OCI-LY1 (cell line): ENCODE results near the gene ABCC2.

Experiments
- H2AFZ ChIP-seq: fragments of 200-600 bp; sonication (generic), shearing (Covaris generic); 2 replicates; pipeline ENCODE4 v1.6.0; 2014; ENCODE audit warnings: antibody characterized with exemption, mild to moderate bottlenecking, low read length
- H3F3A ChIP-seq: fragments of 200-600 bp; sonication (generic), shearing (Covaris generic); 2 replicates; pipeline ENCODE4 v1.6.0; 2014; ENCODE audit warnings: mild to moderate bottlenecking, antibody characterized with exemption, low read length, moderate library complexity; ENCODE audit not compliant: insufficient read depth
- H3K27ac ChIP-seq: fragments of 200-600 bp; sonication (generic); 2 replicates; pipeline ENCODE4 v1.5.1; 2014; ENCODE audit warnings: low read length, mixed run types, mild to moderate bottlenecking, low read depth; ENCODE audit not compliant: poor library complexity, severe bottlenecking
- H3K27me3 ChIP-seq: fragments of 200-600 bp; sonication (generic); 2 replicates; pipeline ENCODE4 v1.6.0; 2014; ENCODE audit warnings: antibody characterized with exemption, mild to moderate bottlenecking, low read length, moderate library complexity; ENCODE audit not compliant: insufficient read depth
- H3K36me3 ChIP-seq: fragments of 200-600 bp; sonication (generic); 2 replicates; pipeline ENCODE4 v1.6.1; 2014; ENCODE audit warnings: mild to moderate bottlenecking, antibody characterized with exemption, low read length, moderate library complexity, mixed read lengths; ENCODE audit not compliant: insufficient read depth
- H3K4me1 ChIP-seq: fragments of 200-600 bp; sonication (generic); 2 replicates; pipeline ENCODE4 v1.5.1; 2014; ENCODE audit warnings: mild to moderate bottlenecking, low read length, moderate library complexity; ENCODE audit not compliant: insufficient read depth, severe bottlenecking
- H3K4me2 ChIP-seq: fragments of 200-600 bp; sonication (generic), shearing (Covaris generic); 2 replicates; pipeline ENCODE4 v1.6.1; 2014; ENCODE audit warnings: low read length
- H3K4me3 ChIP-seq: fragments of 200-600 bp; sonication (generic); 2 replicates; pipeline ENCODE4 v1.5.1; 2014; ENCODE audit warnings: low read length, low read depth, mild to moderate bottlenecking, mixed read lengths; ENCODE audit not compliant: poor library complexity, severe bottlenecking
- H3K79me2 ChIP-seq: fragments of 200-600 bp; shearing (Covaris generic); 2 replicates; pipeline ENCODE4 v1.6.1; 2016; ENCODE audit warnings: mixed run types, low read length, mixed read lengths; ENCODE audit not compliant: insufficient read depth
- H3K9ac ChIP-seq: fragments of 200-600 bp; sonication (generic), shearing (Covaris generic); 2 replicates; pipeline ENCODE4 v1.6.1; 2014; ENCODE audit warnings: mild to moderate bottlenecking, low read length, mixed read lengths
- H3K9me2 ChIP-seq: fragments of 200-600 bp; sonication (generic), shearing (Covaris generic); 2 replicates; pipeline ENCODE4 v1.6.1; 2014; ENCODE audit warnings: low read depth, mild to moderate bottlenecking, low read length, mixed read lengths
- H3K9me3 ChIP-seq: fragments of 200-600 bp; shearing (Covaris generic); 2 replicates; pipeline ENCODE4 v1.6.1; 2014; ENCODE audit warnings: low read length, mixed read lengths
- H4K20me1 ChIP-seq: fragments of 200-600 bp; sonication (generic), shearing (Covaris generic); 2 replicates; pipeline ENCODE4 v1.6.0; 2016; ENCODE audit warnings: mild to moderate bottlenecking, low read length; ENCODE audit not compliant: insufficient read depth
- EZH2 ChIP-seq: fragments of 200-600 bp; sonication (generic), shearing (Covaris generic); IDR thresholded peaks from 2 replicates; pipeline ENCODE4 v1.8.0; 2017; ENCODE audit warnings: borderline replicate concordance, mixed run types, mild to moderate bottlenecking, antibody characterized with exemption, low read length, moderate library complexity, mixed read lengths
- TF ChIP-seq, protein P1 (sequence below): fragments of 200-600 bp; sonication (generic), shearing (Covaris generic); IDR thresholded peaks from 2 replicates; pipeline ENCODE4 v1.5.1; 2017; ENCODE audit warnings: mild to moderate bottlenecking, antibody characterized with exemption, low read length, moderate library complexity, mixed read lengths

Gene ABCC2

DNA sequence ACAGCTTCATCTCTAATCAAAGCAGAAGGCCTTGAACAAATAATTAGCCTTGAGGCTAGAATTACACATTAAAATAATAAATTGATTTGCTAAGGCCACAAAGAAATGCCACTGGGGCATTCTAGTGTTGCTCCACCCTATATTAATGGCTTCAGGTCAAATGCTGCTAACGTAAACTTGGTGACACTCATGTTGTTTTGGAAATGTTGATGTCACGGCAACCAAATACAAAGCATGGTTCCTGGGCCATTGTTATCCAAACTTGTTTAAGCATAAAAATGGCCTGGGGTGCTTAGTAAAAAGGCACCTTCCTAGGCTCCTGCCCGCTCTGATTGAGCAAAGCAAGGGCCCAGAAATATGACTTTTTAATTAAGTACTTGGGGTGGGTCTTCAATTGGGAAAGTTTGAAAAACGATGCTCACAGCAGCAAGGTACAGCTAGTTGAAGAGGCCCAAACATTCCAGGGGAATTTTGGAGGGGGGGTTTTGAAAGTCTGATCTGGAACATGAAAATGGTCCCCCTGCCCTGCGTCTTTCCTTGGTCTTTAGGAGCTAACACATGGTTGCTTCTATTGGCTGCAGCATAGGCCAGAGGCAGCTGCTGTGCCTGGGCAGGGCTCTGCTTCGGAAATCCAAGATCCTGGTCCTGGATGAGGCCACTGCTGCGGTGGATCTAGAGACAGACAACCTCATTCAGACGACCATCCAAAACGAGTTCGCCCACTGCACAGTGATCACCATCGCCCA lies 67.8 kb downstream of the ABCC2 start:
- Histone ChIP-seq H3F3A (no peaks in the 10 kb centered on the region), H3K4me1 (peaks cover 5% of the 10 kb centered on the region), H3K4me2 (no peak overlapping the region), H3K9me2 (no peaks in the 10 kb centered on the region), H3K27ac (no peak overlapping the region), H3K9ac (no peak overlapping the region), H3K9me3 (no peaks in the 10 kb centered on the region), H3K79me2 (no peaks in the 10 kb centered on the region), H2AFZ (no peak overlapping the region), H3K27me3 (no peaks in the 10 kb centered on the region), H4K20me1 (no peaks in the 10 kb centered on the region), H3K36me3 (no peaks in the 10 kb centered on the region), H3K4me3 (no peak overlapping the region)
- TF ChIP-seq, protein P1, sequence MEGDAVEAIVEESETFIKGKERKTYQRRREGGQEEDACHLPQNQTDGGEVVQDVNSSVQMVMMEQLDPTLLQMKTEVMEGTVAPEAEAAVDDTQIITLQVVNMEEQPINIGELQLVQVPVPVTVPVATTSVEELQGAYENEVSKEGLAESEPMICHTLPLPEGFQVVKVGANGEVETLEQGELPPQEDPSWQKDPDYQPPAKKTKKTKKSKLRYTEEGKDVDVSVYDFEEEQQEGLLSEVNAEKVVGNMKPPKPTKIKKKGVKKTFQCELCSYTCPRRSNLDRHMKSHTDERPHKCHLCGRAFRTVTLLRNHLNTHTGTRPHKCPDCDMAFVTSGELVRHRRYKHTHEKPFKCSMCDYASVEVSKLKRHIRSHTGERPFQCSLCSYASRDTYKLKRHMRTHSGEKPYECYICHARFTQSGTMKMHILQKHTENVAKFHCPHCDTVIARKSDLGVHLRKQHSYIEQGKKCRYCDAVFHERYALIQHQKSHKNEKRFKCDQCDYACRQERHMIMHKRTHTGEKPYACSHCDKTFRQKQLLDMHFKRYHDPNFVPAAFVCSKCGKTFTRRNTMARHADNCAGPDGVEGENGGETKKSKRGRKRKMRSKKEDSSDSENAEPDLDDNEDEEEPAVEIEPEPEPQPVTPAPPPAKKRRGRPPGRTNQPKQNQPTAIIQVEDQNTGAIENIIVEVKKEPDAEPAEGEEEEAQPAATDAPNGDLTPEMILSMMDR: no peak
- TF ChIP-seq EZH2: no peak

DNA sequence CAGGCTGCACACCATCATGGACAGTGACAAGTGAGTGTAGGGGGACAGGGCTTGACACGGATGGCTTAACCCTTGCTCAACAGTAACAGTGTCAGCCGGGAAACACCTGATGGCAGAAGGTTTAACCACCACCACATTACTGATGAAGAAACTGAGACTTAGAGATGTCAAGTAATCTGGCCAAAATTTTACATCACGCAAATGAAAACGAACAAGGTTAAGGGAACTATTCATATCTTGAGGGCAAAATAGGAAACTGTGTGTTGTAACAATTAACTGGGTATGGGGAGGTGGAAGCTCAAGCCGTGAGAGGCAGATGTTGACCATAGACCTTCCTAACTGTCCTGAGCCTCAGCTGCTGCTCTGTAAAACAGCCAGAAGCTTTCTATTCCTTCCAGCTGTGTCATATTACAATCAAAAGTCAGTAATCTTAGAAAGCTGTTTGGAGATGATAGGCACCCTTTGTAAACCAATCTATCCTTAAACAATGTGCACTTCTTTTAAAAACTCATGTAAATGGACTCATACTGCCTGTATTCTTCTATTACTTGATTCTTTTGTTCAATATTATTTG lies 68.4 kb downstream of the ABCC2 start:
- Histone ChIP-seq H4K20me1 (no peaks in the 10 kb centered on the region), H3K4me1 (peaks cover 5% of the 10 kb centered on the region), H3K4me3 (no peak overlapping the region), H2AFZ (no peak overlapping the region), H3F3A (no peaks in the 10 kb centered on the region), H3K79me2 (no peaks in the 10 kb centered on the region), H3K36me3 (no peaks in the 10 kb centered on the region), H3K27ac (no peak overlapping the region), H3K4me2 (no peak overlapping the region), H3K9me2 (no peaks in the 10 kb centered on the region), H3K27me3 (no peaks in the 10 kb centered on the region), H3K9me3 (no peaks in the 10 kb centered on the region), H3K9ac (no peak overlapping the region)
- TF ChIP-seq, protein P1: no peak
- TF ChIP-seq EZH2: no peak

DNA sequence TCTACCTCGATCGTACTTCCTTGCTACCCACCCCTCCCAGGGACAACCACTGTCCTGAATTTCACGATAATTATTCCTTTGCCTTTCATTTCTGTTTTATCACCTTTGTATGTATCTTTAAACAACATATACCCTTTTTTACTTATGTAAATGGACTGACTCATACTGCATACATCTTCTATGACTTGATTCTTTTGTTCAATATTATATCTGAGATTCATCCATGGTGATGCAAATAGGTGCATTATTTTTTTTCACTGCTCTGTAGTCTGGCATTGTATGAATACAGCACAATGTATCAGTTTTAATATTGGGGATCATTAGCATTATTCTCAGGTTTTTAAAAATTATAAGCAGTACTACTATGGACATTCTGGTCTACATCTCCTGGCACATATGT lies 69.4 kb downstream of the ABCC2 start:
- H3K9me3 ChIP-seq: no peaks in the 10 kb centered on the region
- no peaks in the 10 kb centered on the region for H3K79me2 ChIP-seq
- TF ChIP-seq, protein P1: no peak
- no peak for TF ChIP-seq EZH2
- no peak overlapping the region for H2AFZ ChIP-seq
- H3K36me3 ChIP-seq: no peaks in the 10 kb centered on the region
- H3K27me3 ChIP-seq: no peaks in the 10 kb centered on the region
- no peak overlapping the region for H3K27ac ChIP-seq
- no peaks in the 10 kb centered on the region for H3F3A ChIP-seq
- no peaks in the 10 kb centered on the region for H4K20me1 ChIP-seq
- H3K9ac ChIP-seq: no peak overlapping the region
- H3K4me1 ChIP-seq: no peaks in the 10 kb centered on the region
- no peak overlapping the region for H3K4me3 ChIP-seq
- no peaks in the 10 kb centered on the region for H3K9me2 ChIP-seq
- no peak overlapping the region for H3K4me2 ChIP-seq
